GM12874 (cell line): ENCODE data around the gene CAMKMT.

Source experiments
- TF ChIP-seq, protein P1 (sequence below): IDR thresholded peaks from 2 replicates; pipeline ENCODE4 v1.5.1; 2011; ENCODE audit warnings: low read depth, mild to moderate bottlenecking, control low read depth, low read length, moderate library complexity; ENCODE audit not compliant: insufficient read depth

The CAMKMT gene

DNA sequence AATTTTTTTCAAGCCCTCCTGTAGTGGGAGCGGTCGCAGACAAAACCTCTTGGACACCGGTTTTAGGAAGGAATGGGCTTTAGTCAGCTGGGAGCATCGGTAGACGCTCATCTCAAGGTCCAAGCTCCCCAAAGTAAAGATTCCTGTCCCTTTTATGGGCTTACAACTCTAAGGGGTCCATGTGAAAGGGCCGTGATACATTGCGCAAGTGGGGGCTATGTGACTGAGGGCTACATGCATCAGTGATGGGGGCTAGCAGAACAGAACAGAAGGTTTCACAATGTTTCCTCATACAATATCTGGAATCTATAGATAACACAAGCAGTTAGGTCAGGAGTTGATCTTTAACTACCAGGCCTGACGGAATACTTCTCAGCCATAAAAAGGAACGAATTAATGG, 62.5 kb downstream of the CAMKMT start:
- TF ChIP-seq, protein P1, sequence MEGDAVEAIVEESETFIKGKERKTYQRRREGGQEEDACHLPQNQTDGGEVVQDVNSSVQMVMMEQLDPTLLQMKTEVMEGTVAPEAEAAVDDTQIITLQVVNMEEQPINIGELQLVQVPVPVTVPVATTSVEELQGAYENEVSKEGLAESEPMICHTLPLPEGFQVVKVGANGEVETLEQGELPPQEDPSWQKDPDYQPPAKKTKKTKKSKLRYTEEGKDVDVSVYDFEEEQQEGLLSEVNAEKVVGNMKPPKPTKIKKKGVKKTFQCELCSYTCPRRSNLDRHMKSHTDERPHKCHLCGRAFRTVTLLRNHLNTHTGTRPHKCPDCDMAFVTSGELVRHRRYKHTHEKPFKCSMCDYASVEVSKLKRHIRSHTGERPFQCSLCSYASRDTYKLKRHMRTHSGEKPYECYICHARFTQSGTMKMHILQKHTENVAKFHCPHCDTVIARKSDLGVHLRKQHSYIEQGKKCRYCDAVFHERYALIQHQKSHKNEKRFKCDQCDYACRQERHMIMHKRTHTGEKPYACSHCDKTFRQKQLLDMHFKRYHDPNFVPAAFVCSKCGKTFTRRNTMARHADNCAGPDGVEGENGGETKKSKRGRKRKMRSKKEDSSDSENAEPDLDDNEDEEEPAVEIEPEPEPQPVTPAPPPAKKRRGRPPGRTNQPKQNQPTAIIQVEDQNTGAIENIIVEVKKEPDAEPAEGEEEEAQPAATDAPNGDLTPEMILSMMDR, result no peak

DNA sequence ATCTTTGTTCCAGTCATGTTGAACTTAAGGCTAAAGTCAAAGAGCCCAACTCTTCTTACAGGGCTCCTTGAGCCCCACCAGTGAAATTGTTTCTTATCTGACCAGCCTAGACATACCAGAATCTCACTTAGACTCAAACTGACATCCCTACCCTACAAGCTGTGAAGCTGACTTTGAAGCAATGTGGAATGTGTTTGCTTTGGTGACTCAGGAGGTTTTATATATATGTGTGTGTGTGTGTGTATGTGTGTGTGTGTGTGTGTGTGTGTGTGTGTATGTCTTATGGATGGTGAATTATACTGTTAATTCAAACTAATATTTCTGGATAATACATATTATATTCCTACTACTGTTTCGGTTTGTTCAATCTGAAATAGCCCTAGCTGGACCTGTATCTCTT, 67.3 kb downstream of the CAMKMT start:
- TF ChIP-seq, protein P1, result no peak

DNA sequence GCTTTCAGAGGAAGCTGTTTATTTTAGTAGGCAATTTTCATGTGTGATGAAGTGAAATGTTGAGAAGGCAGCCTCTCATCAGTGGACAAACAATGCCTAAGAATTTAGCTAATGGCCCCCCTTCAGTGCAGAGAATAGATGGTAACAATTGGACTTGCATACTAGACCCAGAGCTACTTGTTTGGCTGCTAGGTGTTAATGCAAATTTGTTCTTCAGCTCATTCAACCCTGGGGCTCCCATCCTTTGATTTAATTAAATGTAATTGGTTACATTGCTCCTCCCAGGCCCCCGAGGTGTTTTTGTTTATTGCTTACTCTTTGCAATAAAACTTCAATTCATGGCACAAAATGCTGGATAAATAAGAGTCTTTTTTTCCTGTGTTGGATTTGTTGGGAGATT, 68.6 kb downstream of the CAMKMT start:
- TF ChIP-seq, protein P1, result no peak

DNA sequence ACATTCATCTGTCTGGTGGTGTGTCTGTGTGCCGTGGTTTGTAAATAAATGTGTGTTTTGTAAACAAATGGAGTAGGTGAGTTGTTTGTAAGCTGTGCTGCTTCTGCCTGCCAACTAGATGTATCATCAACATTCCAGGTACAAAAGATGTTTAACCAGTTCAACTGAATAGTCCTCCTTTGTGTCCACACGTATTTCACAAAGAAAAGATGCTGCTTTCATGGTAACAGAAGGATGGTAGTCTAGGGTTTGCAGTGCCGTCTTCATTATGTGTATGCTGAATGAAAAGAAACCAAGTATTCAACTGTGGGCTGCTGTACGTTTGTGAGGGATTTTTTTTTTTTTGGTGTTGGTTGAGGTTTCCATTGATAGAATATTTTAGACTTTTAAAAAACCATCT, 72.1 kb downstream of the CAMKMT start:
- TF ChIP-seq, protein P1, result no peak

GRCh38 chr2:44441200-44441599, 79.5 kb downstream of the CAMKMT start:
- TF ChIP-seq, protein P1, result no peak

- TF ChIP-seq, protein P1, result no peak
These were observed 80.3 kb downstream of the CAMKMT start for GRCh38 chr2:44442019-44442418.

- TF ChIP-seq, protein P1, result no peak
These were observed 81.8 kb downstream of the CAMKMT start for GRCh38 chr2:44443517-44443916.

DNA sequence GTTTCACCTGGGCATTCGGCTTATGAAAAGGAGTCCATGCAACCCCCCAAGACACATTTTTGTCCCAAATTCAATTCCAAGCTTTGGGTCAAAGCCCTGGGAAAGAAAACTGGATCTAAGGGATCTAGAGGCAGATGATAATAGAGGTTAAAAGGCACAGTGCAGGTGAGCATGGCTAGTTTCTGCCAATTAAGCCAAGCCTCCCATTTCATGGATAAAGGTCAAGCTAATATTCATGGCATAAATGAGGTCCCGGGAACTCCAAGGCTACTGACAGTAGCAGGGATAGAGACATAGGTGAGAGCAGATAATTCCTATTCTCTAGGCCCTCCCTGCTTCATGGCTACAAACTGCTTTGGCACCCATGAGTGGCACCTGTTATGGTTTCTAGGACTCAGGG, 83.1 kb downstream of the CAMKMT start:
- TF ChIP-seq, protein P1, result no peak
